ENCODE results near the gene DHODH.
A peak's percentile ranks its signal among the peaks of the same experiment; 100 is the strongest.

The DHODH gene

DNA sequence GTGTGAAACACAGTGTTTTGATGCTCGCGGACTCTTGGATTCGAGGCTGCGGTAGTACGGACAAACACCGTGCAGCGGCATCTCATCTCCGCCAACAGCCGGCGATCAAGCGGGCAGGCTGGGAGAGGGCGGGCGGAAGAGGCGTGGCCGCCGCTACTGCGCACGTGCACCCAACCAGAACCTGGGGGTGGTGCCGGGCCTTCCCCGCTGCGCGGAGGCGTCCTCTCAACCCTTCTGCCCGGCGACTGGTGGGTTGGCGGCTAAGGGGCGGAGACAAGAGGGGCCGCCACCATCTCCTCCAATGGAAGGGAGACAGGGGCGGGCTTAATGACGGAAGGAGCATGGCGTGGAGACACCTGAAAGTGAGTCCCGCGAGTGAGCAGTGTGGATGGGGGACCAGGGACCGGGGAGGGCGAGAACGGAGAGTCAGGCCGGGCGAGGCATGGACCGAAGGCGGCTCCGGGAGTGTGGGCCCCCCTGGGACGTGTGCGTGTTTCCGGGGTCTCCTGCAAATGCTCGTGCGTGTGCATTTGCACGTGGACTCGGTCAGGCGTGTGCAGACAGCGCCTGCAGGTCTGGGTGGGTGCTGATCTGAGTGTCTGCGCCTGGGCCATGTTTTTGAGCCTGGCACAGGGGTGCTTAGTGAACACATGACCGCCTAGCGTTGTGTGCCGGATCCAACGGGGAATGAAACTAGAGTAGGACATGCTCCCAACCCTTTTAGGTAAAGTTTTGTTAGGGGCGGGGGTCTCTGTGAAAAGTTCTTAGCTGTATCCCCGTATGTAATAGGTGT lies at the start of gene DHODH:
DHODH (plus strand) TSS at position 321 of the 793 bp plus-strand sequence; CDS start at position 342, 21 bp downstream.
- Histone ChIP-seq H3K9ac (ENCODE audit: insufficient read length, low read depth) (peak within 1 kb of the TSS; percentile 96), H3K27me3 (ENCODE audit: insufficient read depth, insufficient read length) (no peaks in the 10 kb centered on the region), H3K4me1 (ENCODE audit: insufficient read depth, insufficient read length) (peaks cover 7% of the 10 kb centered on the region), H3K36me3 (ENCODE audit: insufficient read depth, insufficient read length, low read length) (peaks cover 19% of the 10 kb centered on the region), H3K9me3 (ENCODE audit: insufficient read depth, low read length) (no peaks in the 10 kb centered on the region), H3K4me3 (ENCODE audit: insufficient read length, low read depth) (peak within 1 kb of the TSS; percentile 99)
- DNase-seq (ENCODE audit: low read depth, low spot score) = peak; percentile 99
- TF ChIP-seq ZNF274 (IDR thresholded peaks at IDR 0.05; ENCODE audit: low read depth, low read length) (no peak), SUZ12 (IDR thresholded peaks at IDR 0.05; ENCODE audit: extremely low read depth, insufficient read depth, insufficient read length) (no peak), YY1 (IDR thresholded peaks at IDR 0.05; ENCODE audit: insufficient read depth, insufficient read length) (no peak)

DNA sequence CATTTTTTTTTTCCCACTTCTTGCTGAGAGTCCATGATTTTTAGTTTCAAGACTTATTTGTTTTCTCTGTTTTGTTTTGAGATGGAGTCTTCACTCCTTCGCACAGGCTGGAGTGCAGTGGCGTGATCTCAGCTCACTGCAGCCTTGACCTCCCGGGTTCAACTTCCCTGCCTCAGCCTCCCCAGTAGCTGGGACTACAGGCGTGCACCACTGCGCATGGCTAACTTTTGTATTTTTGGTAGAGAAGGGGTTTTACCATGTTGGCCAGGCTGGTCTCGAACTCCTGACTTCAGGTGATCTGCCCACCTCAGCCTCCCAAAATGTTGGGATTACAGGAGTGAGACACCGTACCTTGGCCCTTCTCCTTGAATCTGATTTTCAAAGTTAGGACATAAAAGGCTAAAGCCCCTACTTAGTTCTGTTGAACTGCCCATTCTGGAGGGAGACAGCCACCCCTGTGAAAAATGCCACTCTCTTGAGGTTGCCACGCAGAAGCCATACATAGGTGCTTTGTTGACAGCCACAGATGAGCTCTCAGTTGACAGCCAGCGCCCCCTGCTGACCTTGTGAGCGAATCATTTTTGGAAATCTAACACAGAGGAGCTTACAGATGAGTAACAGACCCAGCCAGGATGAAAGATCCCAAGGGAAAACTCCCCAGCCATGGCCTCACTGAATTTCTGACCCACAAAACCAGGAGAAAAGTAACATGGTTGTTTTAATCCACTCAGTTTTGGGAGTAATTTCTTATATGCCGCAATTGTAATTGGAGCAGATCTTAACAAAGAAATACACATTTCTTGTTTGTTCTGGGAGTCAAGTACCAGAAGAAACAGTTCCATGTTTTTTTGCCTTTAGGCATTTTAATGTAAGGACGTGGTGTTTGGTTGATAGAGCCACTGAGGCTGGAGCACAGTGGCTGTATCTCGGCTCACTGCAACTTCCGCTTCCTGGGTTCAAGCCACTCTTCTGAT lies 47.2 kb upstream of the DHODH start:
- no peak overlapping the region for H3K9ac ChIP-seq (ENCODE audit: insufficient read length, low read depth)
- H3K4me1 ChIP-seq (ENCODE audit: insufficient read depth, insufficient read length) = no peaks in the 10 kb centered on the region
- no peaks in the 10 kb centered on the region for H3K9me3 ChIP-seq (ENCODE audit: insufficient read depth, low read length)
- no peak overlapping the region for H3K4me3 ChIP-seq (ENCODE audit: insufficient read length, low read depth)
- no peaks in the 10 kb centered on the region for H3K27me3 ChIP-seq (ENCODE audit: insufficient read depth, insufficient read length)
- H3K36me3 ChIP-seq (ENCODE audit: insufficient read depth, insufficient read length, low read length) = no peaks in the 10 kb centered on the region
- DNase-seq (ENCODE audit: low read depth, low spot score) = peak; percentile 72
- TF ChIP-seq ZNF274 (IDR thresholded peaks at IDR 0.05; ENCODE audit: low read depth, low read length) (no peak), SUZ12 (IDR thresholded peaks at IDR 0.05; ENCODE audit: extremely low read depth, insufficient read depth, insufficient read length) (no peak), YY1 (IDR thresholded peaks at IDR 0.05; ENCODE audit: insufficient read depth, insufficient read length) (no peak)

DNA sequence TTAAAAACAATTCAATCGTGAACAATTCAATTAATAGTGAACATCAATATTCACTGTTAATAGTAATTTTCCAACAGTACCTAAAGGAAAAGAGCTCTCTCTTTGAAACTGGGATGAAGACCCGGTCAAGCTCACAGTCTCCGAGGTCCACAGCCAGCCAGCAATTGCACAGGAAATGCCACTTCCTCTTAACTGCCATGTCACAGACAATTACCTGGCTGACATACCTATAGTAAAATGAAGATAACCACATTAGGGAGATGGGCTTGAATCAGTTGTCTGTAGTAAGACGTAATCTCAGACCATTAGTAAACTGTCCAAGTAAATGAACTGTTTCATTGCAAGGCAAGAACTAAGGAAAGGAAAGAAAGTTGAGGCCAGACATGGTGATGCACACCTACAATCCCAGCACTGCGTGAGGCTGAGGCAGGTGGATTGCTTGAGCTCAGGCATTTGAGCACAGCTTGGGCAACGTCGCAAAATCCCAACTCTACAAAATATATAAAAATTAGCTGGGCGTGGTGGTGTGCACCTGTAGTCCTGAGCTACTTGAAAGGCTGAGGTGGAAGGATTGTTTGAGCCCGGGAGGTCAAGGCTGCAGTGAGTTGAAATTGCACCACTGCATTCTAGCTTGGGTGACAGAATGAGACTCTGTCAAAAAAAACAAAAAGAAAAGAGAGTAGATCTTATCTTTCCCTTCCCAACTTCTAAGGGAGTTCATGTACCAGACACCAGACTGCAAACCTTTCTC lies 45.2 kb upstream of the DHODH start:
- Histone ChIP-seq H3K9me3 (ENCODE audit: insufficient read depth, low read length) (no peaks in the 10 kb centered on the region), H3K9ac (ENCODE audit: insufficient read length, low read depth) (no peak overlapping the region), H3K36me3 (ENCODE audit: insufficient read depth, insufficient read length, low read length) (no peaks in the 10 kb centered on the region), H3K27me3 (ENCODE audit: insufficient read depth, insufficient read length) (no peaks in the 10 kb centered on the region), H3K4me3 (ENCODE audit: insufficient read length, low read depth) (no peak overlapping the region), H3K4me1 (ENCODE audit: insufficient read depth, insufficient read length) (no peaks in the 10 kb centered on the region)
- TF ChIP-seq SUZ12 (IDR thresholded peaks at IDR 0.05; ENCODE audit: extremely low read depth, insufficient read depth, insufficient read length) (no peak), YY1 (IDR thresholded peaks at IDR 0.05; ENCODE audit: insufficient read depth, insufficient read length) (no peak), ZNF274 (IDR thresholded peaks at IDR 0.05; ENCODE audit: low read depth, low read length) (no peak)
- no peak for DNase-seq (ENCODE audit: low read depth, low spot score)

DNA sequence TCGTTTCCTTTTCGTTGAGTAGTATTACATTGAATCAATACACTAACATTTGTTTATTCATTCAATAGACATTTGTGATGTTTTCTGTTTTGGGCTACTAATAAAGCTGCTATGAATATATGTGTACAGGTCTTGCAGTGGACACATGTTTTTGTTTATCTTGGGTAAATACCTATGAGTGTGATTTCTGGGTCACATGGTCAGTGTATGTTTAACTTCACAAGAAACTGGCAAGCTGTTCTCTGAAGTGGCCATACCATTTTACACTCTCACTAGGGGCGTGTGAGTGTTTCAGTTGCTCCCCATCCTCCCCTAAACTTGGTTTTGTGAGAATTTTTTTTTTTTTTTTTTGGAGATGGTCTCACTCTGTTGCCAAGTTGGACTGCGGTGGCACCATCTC lies 43.3 kb upstream of the DHODH start:
- no peak for DNase-seq (ENCODE audit: low read depth, low spot score)
- no peaks in the 10 kb centered on the region for H3K9me3 ChIP-seq (ENCODE audit: insufficient read depth, low read length)
- H3K4me1 ChIP-seq (ENCODE audit: insufficient read depth, insufficient read length) = no peaks in the 10 kb centered on the region
- H3K36me3 ChIP-seq (ENCODE audit: insufficient read depth, insufficient read length, low read length) = no peaks in the 10 kb centered on the region
- no peak for TF ChIP-seq SUZ12 (IDR thresholded peaks at IDR 0.05; ENCODE audit: extremely low read depth, insufficient read depth, insufficient read length)
- no peak for TF ChIP-seq ZNF274 (IDR thresholded peaks at IDR 0.05; ENCODE audit: low read depth, low read length)
- TF ChIP-seq YY1 (IDR thresholded peaks at IDR 0.05; ENCODE audit: insufficient read depth, insufficient read length) = no peak
- no peak overlapping the region for H3K4me3 ChIP-seq (ENCODE audit: insufficient read length, low read depth)
- no peaks in the 10 kb centered on the region for H3K27me3 ChIP-seq (ENCODE audit: insufficient read depth, insufficient read length)
- H3K9ac ChIP-seq (ENCODE audit: insufficient read length, low read depth) = no peak overlapping the region

DNA sequence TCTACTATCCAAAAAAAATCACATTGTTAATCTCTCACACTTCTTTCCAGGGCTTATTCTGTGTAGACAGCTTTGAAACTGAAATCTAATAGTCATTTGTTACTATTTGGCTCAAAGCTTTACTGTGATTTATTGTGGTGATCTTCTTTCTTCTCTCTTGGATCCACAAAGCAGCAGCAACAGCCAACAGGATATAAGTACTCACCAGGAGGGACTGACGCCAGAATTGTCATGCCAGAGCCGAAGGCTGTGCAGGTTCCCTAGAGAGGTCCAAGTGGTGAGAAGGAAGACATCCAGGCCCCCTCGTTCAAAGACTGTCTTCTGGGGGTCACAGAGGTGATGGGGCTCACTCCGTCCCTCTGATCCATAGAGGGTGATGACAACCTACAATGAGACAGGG lies 41.6 kb upstream of the DHODH start:
- Histone ChIP-seq H3K36me3 (ENCODE audit: insufficient read depth, insufficient read length, low read length) (no peaks in the 10 kb centered on the region), H3K27me3 (ENCODE audit: insufficient read depth, insufficient read length) (no peaks in the 10 kb centered on the region), H3K4me3 (ENCODE audit: insufficient read length, low read depth) (no peak overlapping the region), H3K4me1 (ENCODE audit: insufficient read depth, insufficient read length) (no peaks in the 10 kb centered on the region), H3K9me3 (ENCODE audit: insufficient read depth, low read length) (no peaks in the 10 kb centered on the region), H3K9ac (ENCODE audit: insufficient read length, low read depth) (no peak overlapping the region)
- no peak for DNase-seq (ENCODE audit: low read depth, low spot score)
- TF ChIP-seq ZNF274 (IDR thresholded peaks at IDR 0.05; ENCODE audit: low read depth, low read length) = no peak
- no peak for TF ChIP-seq YY1 (IDR thresholded peaks at IDR 0.05; ENCODE audit: insufficient read depth, insufficient read length)
- TF ChIP-seq SUZ12 (IDR thresholded peaks at IDR 0.05; ENCODE audit: extremely low read depth, insufficient read depth, insufficient read length) = no peak

DNA sequence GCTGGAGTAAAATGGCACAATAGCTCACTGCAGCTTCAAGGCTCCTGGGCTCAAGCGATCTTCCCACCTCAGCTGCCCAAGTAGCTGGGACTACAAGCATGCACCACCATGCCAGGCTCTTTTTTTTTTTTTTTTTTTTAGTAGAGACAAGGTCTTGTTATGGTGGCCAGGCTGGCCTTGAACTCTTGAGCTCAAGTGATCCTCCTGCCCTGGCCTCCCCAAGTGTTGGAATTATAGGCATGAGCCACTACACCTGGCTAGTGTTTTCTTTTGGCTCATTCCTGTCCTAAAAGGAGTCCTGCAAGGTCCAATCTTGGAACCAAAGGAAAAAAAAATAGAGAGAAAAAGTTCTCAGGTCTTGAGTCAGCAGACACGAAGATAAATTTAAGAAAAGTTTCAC lies 39.2 kb upstream of the DHODH start:
- TF ChIP-seq SUZ12 (IDR thresholded peaks at IDR 0.05; ENCODE audit: extremely low read depth, insufficient read depth, insufficient read length) (no peak), ZNF274 (IDR thresholded peaks at IDR 0.05; ENCODE audit: low read depth, low read length) (no peak)

More for the DNA sequence above, 39.2 kb upstream of the DHODH start:
- Histone ChIP-seq H3K4me1 (ENCODE audit: insufficient read depth, insufficient read length) (peaks cover under 1% of the 10 kb centered on the region), H3K36me3 (ENCODE audit: insufficient read depth, insufficient read length, low read length) (no peaks in the 10 kb centered on the region), H3K27me3 (ENCODE audit: insufficient read depth, insufficient read length) (no peaks in the 10 kb centered on the region), H3K9me3 (ENCODE audit: insufficient read depth, low read length) (no peaks in the 10 kb centered on the region), H3K4me3 (ENCODE audit: insufficient read length, low read depth) (no peak overlapping the region), H3K9ac (ENCODE audit: insufficient read length, low read depth) (no peak overlapping the region)
- DNase-seq (ENCODE audit: low read depth, low spot score) = no peak

Data from NT2/D1 (cell line).